Neuron (in vitro differentiated cells): Measurements from ENCODE around the gene PRSS22.

Experiments used
- H2AFZ ChIP-seq: one replicate; pipeline ENCODE4 v1.6.1; 2013; ENCODE audit warnings: low read depth, mild to moderate bottlenecking, inconsistent platforms, low read length, moderate library complexity
- H3K27me3 ChIP-seq: one replicate; pipeline ENCODE4 v1.6.1; 2013; ENCODE audit warnings: low read length; ENCODE audit not compliant: insufficient read depth
- H3K36me3 ChIP-seq: one replicate; pipeline ENCODE4 v1.6.1; 2013; ENCODE audit warnings: low read length; ENCODE audit not compliant: insufficient read depth
- H3K4me1 ChIP-seq: one replicate; pipeline ENCODE4 v1.6.1; 2013; ENCODE audit warnings: low read length; ENCODE audit not compliant: insufficient read depth
- H3K4me3 ChIP-seq: 2 replicates; pipeline ENCODE4 v1.5.1; 2013; ENCODE audit warnings: mild to moderate bottlenecking, low read length, moderate library complexity
- H3K9me3 ChIP-seq: one replicate; pipeline ENCODE4 v1.6.1; 2013; ENCODE audit warnings: low read length

The PRSS22 gene

GRCh38 chr16:2817340-2818271 is 40.4 kb downstream of the PRSS22 start:
- no peak overlapping the region for H2AFZ ChIP-seq
- H3K27me3 ChIP-seq = peaks cover 16% of the 10 kb centered on the region
- H3K36me3 ChIP-seq = no peaks in the 10 kb centered on the region
- H3K9me3 ChIP-seq = no peaks in the 10 kb centered on the region
- no peak overlapping the region for H3K4me3 ChIP-seq
- H3K4me1 ChIP-seq = no peaks in the 10 kb centered on the region

GRCh38 chr16:2816751-2817339 is 41.1 kb downstream of the PRSS22 start, which contains the start of gene PRSS21:
Gene PRSS21 (plus strand): TSS chr16:2817237. CDS start chr16:2817269, 32 bp downstream.
- Histone ChIP-seq H3K9me3 (no peaks in the 10 kb centered on the region), H3K4me1 (no peaks in the 10 kb centered on the region), H2AFZ (no peak within 1 kb of the TSS), H3K36me3 (no peaks in the 10 kb centered on the region), H3K4me3 (no peak within 1 kb of the TSS), H3K27me3 (peaks cover 22% of the 10 kb centered on the region)

GRCh38 chr16:2815299-2815771 is 42.6 kb downstream of the PRSS22 start:
- no peaks in the 10 kb centered on the region for H3K4me1 ChIP-seq
- no peak overlapping the region for H2AFZ ChIP-seq
- H3K4me3 ChIP-seq = no peak overlapping the region
- H3K9me3 ChIP-seq = no peaks in the 10 kb centered on the region
- peaks cover 23% of the 10 kb centered on the region for H3K27me3 ChIP-seq
- no peaks in the 10 kb centered on the region for H3K36me3 ChIP-seq

GRCh38 chr16:2814551-2815298 is 43.2 kb downstream of the PRSS22 start:
- H3K4me3 ChIP-seq = no peak overlapping the region
- peaks cover 19% of the 10 kb centered on the region for H3K27me3 ChIP-seq
- no peaks in the 10 kb centered on the region for H3K4me1 ChIP-seq

GRCh38 chr16:2813771-2814221 is 44.2 kb downstream of the PRSS22 start:
- no peaks in the 10 kb centered on the region for H3K9me3 ChIP-seq
- no peak overlapping the region for H3K4me3 ChIP-seq
- no peak overlapping the region for H2AFZ ChIP-seq
- no peaks in the 10 kb centered on the region for H3K4me1 ChIP-seq
- H3K36me3 ChIP-seq = no peaks in the 10 kb centered on the region
- H3K27me3 ChIP-seq = peaks cover 19% of the 10 kb centered on the region

More at GRCh38 chr16:2814551-2815298, 43.2 kb downstream of the PRSS22 start:
- no peaks in the 10 kb centered on the region for H3K36me3 ChIP-seq
- H3K9me3 ChIP-seq = no peaks in the 10 kb centered on the region
- H2AFZ ChIP-seq = no peak overlapping the region

GRCh38 chr16:2811703-2812471 is 46.1 kb downstream of the PRSS22 start:
- H2AFZ ChIP-seq = no peak overlapping the region
- H3K4me3 ChIP-seq = no peak overlapping the region
- H3K9me3 ChIP-seq = no peaks in the 10 kb centered on the region
- no peaks in the 10 kb centered on the region for H3K36me3 ChIP-seq
- H3K27me3 ChIP-seq = peaks cover 14% of the 10 kb centered on the region
- H3K4me1 ChIP-seq = no peaks in the 10 kb centered on the region

- H3K9me3 ChIP-seq = no peaks in the 10 kb centered on the region
- no peaks in the 10 kb centered on the region for H3K36me3 ChIP-seq
- H3K4me1 ChIP-seq = no peaks in the 10 kb centered on the region
- H3K4me3 ChIP-seq = no peak overlapping the region
- no peak overlapping the region for H2AFZ ChIP-seq
- H3K27me3 ChIP-seq = peaks cover 14% of the 10 kb centered on the region
These were observed 47.3 kb downstream of the PRSS22 start for GRCh38 chr16:2810651-2811050.

- Histone ChIP-seq H2AFZ (no peak overlapping the region), H3K27me3 (peaks cover 11% of the 10 kb centered on the region), H3K4me3 (no peak overlapping the region), H3K4me1 (no peaks in the 10 kb centered on the region), H3K36me3 (no peaks in the 10 kb centered on the region), H3K9me3 (peaks cover 2% of the 10 kb centered on the region)
These were observed 48.7 kb downstream of the PRSS22 start for GRCh38 chr16:2809149-2809760.

- Histone ChIP-seq H3K4me3 (no peak overlapping the region), H3K9me3 (peaks cover 6% of the 10 kb centered on the region), H3K4me1 (no peaks in the 10 kb centered on the region), H3K27me3 (peaks cover 11% of the 10 kb centered on the region), H2AFZ (no peak overlapping the region), H3K36me3 (no peaks in the 10 kb centered on the region)
These were observed 49.8 kb downstream of the PRSS22 start for GRCh38 chr16:2808181-2808580.

GRCh38 chr16:2806286-2806685 is 51.7 kb downstream of the PRSS22 start:
- Histone ChIP-seq H3K36me3 (no peaks in the 10 kb centered on the region), H3K27me3 (no peaks in the 10 kb centered on the region), H3K4me3 (no peak overlapping the region), H3K9me3 (peaks cover 6% of the 10 kb centered on the region), H3K4me1 (no peaks in the 10 kb centered on the region), H2AFZ (no peak overlapping the region)

GRCh38 chr16:2804728-2805127 is 53.2 kb downstream of the PRSS22 start:
- no peaks in the 10 kb centered on the region for H3K27me3 ChIP-seq
- H3K4me3 ChIP-seq = no peak overlapping the region
- H3K36me3 ChIP-seq = no peaks in the 10 kb centered on the region
- H3K4me1 ChIP-seq = no peaks in the 10 kb centered on the region
- H3K9me3 ChIP-seq = peaks cover 6% of the 10 kb centered on the region
- H2AFZ ChIP-seq = no peak overlapping the region
